Sigmoid colon (tissue), 7 donors: ENCODE results near the gene LCP1. TPM values are rescaled to one million over a fixed set of nuclear protein-coding genes. Genes with fewer than 3 reads are reported as not detected.

Experiments
- DNase-seq: peaks from one replicate; pipeline ENCODE4 v3.0.0-alpha.2; 2019
- H3K27ac ChIP-seq, 4 donors: fragments of 200-600 bp; sonication (generic); one replicate each; pipeline ENCODE4 v1.5.1; 2016 to 2019; ENCODE audit warnings: mild to moderate bottlenecking in 1 of 4
- H3K27me3 ChIP-seq, 3 donors: fragments of 200-600 bp; sonication (generic); one replicate each; pipeline ENCODE4 v1.5.1; 2019; ENCODE audit warnings: mild to moderate bottlenecking in 1 of 3
- H3K36me3 ChIP-seq, 4 donors: fragments of 200-600 bp; sonication (generic); one replicate each; pipeline ENCODE4 v1.5.1; 2016 to 2019
- H3K4me1 ChIP-seq, 4 donors: fragments of 200-600 bp; sonication (generic); one replicate each; pipeline ENCODE4 v1.5.1; 2017 to 2019
- H3K4me3 ChIP-seq, 4 donors: fragments of 200-600 bp; sonication (generic); one replicate each; pipeline ENCODE4 v1.5.1; 2017 to 2019; ENCODE audit warnings: mild to moderate bottlenecking in 2 of 4, moderate library complexity in 1 of 4
- H3K9me3 ChIP-seq, 4 donors: fragments of 200-600 bp in 3 of 4; sonication (generic) in 3 of 4; one replicate each; pipeline versions ENCODE4 v1.5.1 to v1.6.1; 2013 to 2019
- CTCF ChIP-seq, 4 experiments: fragments of 450-650 bp in 3 of 4; fragments of 200-600 bp in 1 of 4; IDR thresholded peaks; one replicate each; pipeline ENCODE4 v1.5.1; 2016 to 2019; ENCODE audit warnings: antibody characterized with exemption in 4 of 4, mild to moderate bottlenecking in 3 of 4, moderate library complexity in 2 of 4
- EP300 ChIP-seq, 4 donors: sonication (generic); formaldehyde crosslinking; IDR thresholded peaks; one replicate each; pipeline ENCODE4 v1.6.1; 2017; ENCODE audit warnings: antibody characterized with exemption in 4 of 4
- POLR2A ChIP-seq, 2 donors: fragments of 450-650 bp; IDR thresholded peaks; one replicate each; pipeline ENCODE4 v1.6.1; 2016; ENCODE audit warnings: antibody characterized with exemption in 2 of 2, mild to moderate bottlenecking in 2 of 2, moderate library complexity in 2 of 2
- POLR2AphosphoS5 ChIP-seq, 4 donors: sonication (generic); formaldehyde crosslinking; IDR thresholded peaks; one replicate each; pipeline ENCODE4 v1.6.1; 2017; ENCODE audit warnings: antibody characterized with exemption in 4 of 4
- WGBS, 2 donors: extraction: QIAGEN DNeasy Blood & Tissue Kit; methylation state at CpG; one replicate each; pipeline ENCODE4 v1.1.7; 2013; 5-methylcytosine and 5-hydroxymethylcytosine counted together
- intact Hi-C: fragments of 100-400 bp; cut with DNase I; formaldehyde crosslinking; loops from one replicate; pipeline ENCODE4 v1.15.1; 2023
- polyA plus RNA-seq, 3 donors: library from polyadenylated mRNA; stranded (reverse); fragments of 200-250 nt; gene quantifications; one replicate each; pipeline ENCODE4 v1.2.3, GENCODE V29; 2013
- total RNA-seq, 4 donors: library from RNA; depleted of rRNA; stranded (reverse); fragments of >200 nt; gene quantifications; one replicate each; pipeline ENCODE4 v1.1.0, GENCODE V29; 2016
- donor health status: healthy with polysubstance abuse.
- donor health status: Bipolar disorder and iron deficiency.
- donor health status: healthy.

The LCP1 gene
- total and polyA plus RNA-seq, 7 donors = 10.0 to 112 (median 27.4) TPM

GRCh38 chr13:46158983-46159382 lies 23.0 kb downstream of the LCP1 start:
- no peak for DNase-seq
- Histone ChIP-seq H3K36me3 (no peaks in the 10 kb centered on the region), H3K4me1 (no peaks in the 10 kb centered on the region), H3K27ac (no peak overlapping the region), H3K9me3 (no peaks in the 10 kb centered on the region), H3K27me3 (no peaks in the 10 kb centered on the region), H3K4me3 (no peak overlapping the region)
- WGBS, 2 donors = 65 to 83% methylated on average over 2 of the region's 2 CpGs
- intact Hi-C loops = no loop called here
- no peak for TF ChIP-seq EP300 (IDR thresholded peaks at IDR 0.05)
- no peak for TF ChIP-seq CTCF (IDR thresholded peaks at IDR 0.05)
- TF ChIP-seq POLR2A (IDR thresholded peaks at IDR 0.05) = no peak
- TF ChIP-seq POLR2AphosphoS5 (IDR thresholded peaks at IDR 0.05) = no peak

- Histone ChIP-seq H3K4me3 (no peak overlapping the region), H3K27ac (no peak overlapping the region), H3K27me3 (no peaks in the 10 kb centered on the region), H3K4me1 (no peaks in the 10 kb centered on the region), H3K9me3 (no peaks in the 10 kb centered on the region), H3K36me3 (no peaks in the 10 kb centered on the region)
- TF ChIP-seq POLR2A (IDR thresholded peaks at IDR 0.05) (no peak), EP300 (IDR thresholded peaks at IDR 0.05) (no peak), POLR2AphosphoS5 (IDR thresholded peaks at IDR 0.05) (no peak), CTCF (IDR thresholded peaks at IDR 0.05) (no peak)
- intact Hi-C loops = no loop called here
- 92 to 94% methylated on average over 2 of the region's 2 CpGs for WGBS, 2 donors
- no peak for DNase-seq
Measured at GRCh38 chr13:46158222-46158621, 23.8 kb downstream of the LCP1 start.

- 64 to 75% methylated on average over 7 of the region's 7 CpGs for WGBS, 2 donors
- Histone ChIP-seq H3K27me3 (no peaks in the 10 kb centered on the region), H3K4me1 (no peaks in the 10 kb centered on the region), H3K9me3 (no peaks in the 10 kb centered on the region), H3K36me3 (no peaks in the 10 kb centered on the region), H3K4me3 (no peak overlapping the region), H3K27ac (no peak overlapping the region)
- no peak for DNase-seq
- intact Hi-C loops = no loop called here
- TF ChIP-seq POLR2A (IDR thresholded peaks at IDR 0.05) = no peak
- TF ChIP-seq POLR2AphosphoS5 (IDR thresholded peaks at IDR 0.05) = no peak
- no peak for TF ChIP-seq CTCF (IDR thresholded peaks at IDR 0.05)
- no peak for TF ChIP-seq EP300 (IDR thresholded peaks at IDR 0.05)
Measured at GRCh38 chr13:46154136-46154801, 27.7 kb downstream of the LCP1 start.

- 77 to 86% methylated on average over 6 of the region's 6 CpGs for WGBS, 2 donors
- DNase-seq = no peak
- no peak overlapping the region for H3K4me3 ChIP-seq
- H3K27me3 ChIP-seq = no peaks in the 10 kb centered on the region
- no peak for TF ChIP-seq POLR2A (IDR thresholded peaks at IDR 0.05)
- TF ChIP-seq POLR2AphosphoS5 (IDR thresholded peaks at IDR 0.05) = no peak
- TF ChIP-seq CTCF (IDR thresholded peaks at IDR 0.05) = no peak
- no peak for TF ChIP-seq EP300 (IDR thresholded peaks at IDR 0.05)
- no peaks in the 10 kb centered on the region for H3K9me3 ChIP-seq
- no peak overlapping the region for H3K27ac ChIP-seq
- no peaks in the 10 kb centered on the region for H3K4me1 ChIP-seq
- intact Hi-C loops = no loop called here
- H3K36me3 ChIP-seq = no peaks in the 10 kb centered on the region
Measured at GRCh38 chr13:46152627-46153328, 29.2 kb downstream of the LCP1 start.
